HT1080 (cell line): Measurements from ENCODE around the gene ZNF641. TPM values are rescaled to one million over a fixed set of nuclear protein-coding genes. Genes with fewer than 3 reads are reported as not detected.

Source experiments
- DNase-seq: peaks from one replicate; pipeline ENCODE4 v3.0.0-alpha.2; 2015; ENCODE audit warnings: low read depth
- polyA plus RNA-seq, 2 experiments: library from polyadenylated mRNA; depleted of rRNA; stranded (reverse); fragments of >200 nt; gene quantifications; 2 replicates each; pipeline ENCODE4 v1.2.3, GENCODE V29; 2015
- total RNA-seq: library from RNA; depleted of rRNA; stranded (reverse); fragments of >200 nt; shearing (Covaris generic); gene quantifications from 2 replicates; pipeline ENCODE4 v1.2.3, GENCODE V29; 2014; rRNA removed

Gene ZNF641
- total RNA-seq = 3.9 and 5.4 TPM in 2 replicates
- 2.9 and 3.6 TPM in 2 replicates for polyA plus RNA-seq (2015; cell fraction: cytosol; rRNA removed)
- 7.5 and 8.0 TPM in 2 replicates for polyA plus RNA-seq (2015; cell fraction: nucleus; rRNA removed)

DNA sequence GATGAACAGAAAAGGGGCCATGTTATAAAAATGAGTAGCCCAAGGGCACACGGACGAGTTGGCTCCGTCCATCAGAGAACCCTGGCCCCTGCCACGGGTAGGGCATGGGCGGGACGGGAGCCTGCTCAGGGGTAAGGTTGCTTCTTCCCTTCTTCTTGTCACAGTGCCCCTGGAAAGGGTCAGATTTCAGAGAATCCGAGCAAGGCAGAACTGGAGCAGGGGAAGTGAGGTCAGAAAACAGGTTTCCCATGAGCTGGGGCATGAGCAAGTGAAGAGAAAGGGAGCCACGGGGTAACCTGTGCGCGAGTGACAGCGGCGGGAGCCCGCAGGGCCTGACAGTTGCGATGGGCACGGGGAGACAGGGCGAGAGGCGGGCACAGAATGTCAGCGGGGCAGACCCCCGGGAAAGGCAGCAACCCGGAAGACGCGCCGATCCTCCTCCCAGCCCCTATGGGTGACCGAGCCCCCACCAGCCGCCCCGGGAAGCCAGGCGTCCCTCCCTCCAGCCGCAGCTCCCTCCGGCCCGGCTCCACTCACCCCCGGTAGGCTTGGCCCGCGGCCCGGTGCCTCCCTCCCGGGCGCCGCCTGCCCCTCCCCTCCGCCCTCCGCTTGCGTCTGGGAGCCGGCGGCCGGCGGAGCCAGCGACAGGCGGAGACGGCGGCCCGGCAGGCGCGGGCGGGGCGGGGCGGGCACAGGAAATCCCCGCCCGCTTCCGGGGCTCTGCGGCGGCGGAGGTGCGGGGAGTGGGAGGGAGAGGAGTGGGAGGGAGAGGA is at the start of gene ZNF641:
Gene ZNF641, minus strand, starts transcription at position 671 of the 773 bp plus-strand sequence. CDS start 2,829 bp downstream, outside the sequence.
- peak; percentile 32 for DNase-seq

DNA sequence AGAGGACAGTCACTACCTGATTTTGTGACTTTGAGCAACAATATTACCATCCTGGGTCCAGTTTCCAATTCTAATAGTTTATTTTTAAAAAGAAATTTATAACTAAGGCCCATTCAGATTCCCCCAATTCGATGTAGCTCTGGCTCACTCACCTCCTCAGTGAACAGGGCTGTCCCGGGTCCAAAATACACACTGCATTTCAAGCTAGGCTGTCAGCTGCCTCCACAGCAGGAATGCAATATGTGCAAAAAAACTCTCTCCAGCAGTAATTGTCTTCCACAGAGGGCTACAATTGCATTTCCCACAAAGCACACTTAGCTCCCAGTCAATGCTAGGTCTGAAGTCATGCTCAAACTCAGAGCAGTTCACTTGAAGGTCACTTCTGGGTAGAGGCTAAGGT is 39.3 kb upstream of the ZNF641 start:
- DNase-seq = no peak

DNA sequence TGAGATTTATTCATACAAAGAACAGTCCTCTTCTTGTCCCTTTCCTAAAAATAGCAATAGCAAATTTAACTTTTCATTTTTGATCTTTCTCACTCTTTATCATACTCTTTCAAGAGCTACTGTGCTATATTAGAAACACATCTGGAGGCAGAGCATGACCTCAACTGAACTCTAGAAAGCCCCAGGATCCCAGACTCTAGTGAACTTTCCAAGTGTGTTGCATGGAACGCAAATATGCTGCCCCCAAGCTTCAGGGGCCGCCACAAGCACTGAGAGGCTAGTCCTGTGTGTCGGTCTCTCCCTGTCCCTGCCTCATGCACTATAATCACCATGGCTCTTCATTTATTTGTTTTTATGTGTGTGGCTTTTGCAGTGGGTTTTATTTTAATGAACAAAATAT is 38.7 kb upstream of the ZNF641 start:
- no peak for DNase-seq

DNA sequence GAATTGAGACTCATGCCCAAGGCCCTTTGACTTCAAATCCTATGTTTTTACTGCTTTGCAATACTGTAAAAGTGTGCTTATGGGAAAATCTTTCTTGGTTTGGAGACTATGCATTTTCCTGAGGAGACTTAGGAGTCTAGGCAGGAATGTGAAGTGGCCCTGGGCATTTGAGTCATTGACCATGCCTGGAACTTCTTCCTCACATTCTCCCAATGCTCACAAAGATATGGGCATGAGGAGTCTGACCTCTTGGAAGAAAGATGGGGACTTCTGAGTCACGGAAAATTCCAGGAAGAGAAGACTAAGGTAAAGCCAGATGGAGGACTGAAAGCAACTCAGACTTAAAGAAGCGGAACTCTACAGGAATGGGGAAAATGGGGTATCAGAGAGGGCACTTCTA is 38.2 kb upstream of the ZNF641 start:
- peak; percentile 31 for DNase-seq

DNA sequence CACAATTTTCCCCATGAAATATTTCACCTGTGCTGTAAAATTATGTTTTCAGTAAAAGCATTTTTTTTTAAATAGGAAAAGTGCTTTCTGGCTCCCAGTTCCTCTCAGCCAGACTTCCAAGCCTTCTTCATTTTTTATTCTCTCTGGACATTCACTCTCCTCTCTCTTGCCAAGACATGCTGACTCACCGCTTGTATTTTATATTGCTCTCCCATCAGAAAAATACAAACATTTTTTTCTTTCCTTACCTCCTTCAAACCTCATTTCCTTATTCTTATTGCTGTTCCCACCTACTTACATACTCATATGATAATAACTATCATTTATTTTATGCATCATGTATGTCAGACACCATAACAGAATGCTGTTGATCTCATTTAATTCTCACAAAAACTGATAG is 37.7 kb upstream of the ZNF641 start:
- no peak for DNase-seq

DNA sequence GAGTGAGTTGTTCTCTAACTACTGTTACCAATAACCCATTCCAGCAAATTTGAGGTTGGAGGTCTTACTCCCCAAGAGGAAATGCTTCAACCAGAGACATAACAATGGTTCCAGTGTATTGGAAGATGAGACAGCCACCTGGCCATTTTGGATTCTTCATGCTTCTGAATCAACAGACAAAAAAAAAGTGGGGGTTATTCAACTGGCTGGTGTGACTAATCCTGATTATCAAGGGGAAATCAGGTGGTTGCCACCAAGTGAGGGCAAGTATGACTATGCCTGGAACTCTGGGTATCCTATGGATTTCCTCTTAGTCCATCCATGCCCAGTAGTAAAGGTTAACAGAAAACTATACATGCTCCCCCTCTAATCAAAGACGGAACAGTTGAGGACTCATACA is 29.9 kb upstream of the ZNF641 start:
- peak; percentile 56 for DNase-seq

DNA sequence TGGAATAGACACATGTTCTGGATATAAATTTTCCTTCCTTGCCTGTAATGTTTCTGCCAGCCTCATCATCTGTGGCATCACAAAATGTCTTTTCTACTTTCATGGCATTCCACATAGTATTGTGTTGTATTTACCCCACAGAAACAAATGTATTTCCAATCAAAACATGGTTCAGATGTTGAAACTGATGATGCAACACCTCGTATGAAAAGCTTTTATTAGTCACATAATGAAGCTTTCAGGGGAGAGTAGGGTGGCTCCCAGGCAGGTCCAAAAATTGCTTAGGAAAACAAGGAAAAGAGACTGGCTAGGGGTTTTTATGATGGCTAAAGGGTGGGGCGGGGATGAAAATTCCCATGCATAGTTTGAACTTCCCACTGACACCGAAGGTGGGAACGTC is 29.1 kb upstream of the ZNF641 start:
- DNase-seq = no peak

DNA sequence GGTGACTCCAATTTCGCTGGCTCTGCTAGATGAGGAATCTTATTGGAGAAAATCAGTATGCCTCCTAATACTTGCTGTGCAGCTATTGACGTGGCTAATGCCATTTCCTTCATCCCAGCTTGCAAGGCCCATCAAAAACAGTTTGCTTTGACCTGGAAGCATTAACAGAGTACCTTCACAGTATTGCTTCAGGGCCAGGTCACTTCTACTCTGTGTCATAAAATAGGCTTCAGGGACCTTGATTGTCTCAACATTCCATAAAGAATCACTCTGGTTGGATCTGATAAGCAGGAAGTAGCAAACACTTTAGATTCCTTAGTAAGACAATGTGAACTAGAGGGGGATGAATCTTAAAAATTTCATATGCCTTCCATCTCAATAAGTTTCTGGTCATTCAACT is 26.9 kb upstream of the ZNF641 start:
- no peak for DNase-seq

DNA sequence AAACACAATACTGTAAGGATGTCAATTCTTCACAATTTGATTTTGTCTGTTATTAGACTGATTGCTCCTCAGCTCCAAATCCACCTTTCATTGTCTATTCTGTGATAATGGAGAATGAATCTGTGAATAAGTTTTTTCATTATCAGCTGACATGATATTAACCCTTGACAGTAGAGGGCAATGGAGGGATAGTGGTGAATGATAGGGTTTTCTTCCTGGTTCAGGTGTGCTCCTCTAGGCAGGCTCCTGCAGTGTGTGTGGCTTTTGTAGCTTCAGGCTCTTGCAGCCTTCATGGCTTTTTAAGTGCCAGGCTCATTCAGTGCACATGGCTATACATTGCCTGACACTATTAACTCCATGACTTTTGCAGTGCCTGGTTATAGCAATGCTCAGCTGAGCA is 23.4 kb upstream of the ZNF641 start:
- no peak for DNase-seq

DNA sequence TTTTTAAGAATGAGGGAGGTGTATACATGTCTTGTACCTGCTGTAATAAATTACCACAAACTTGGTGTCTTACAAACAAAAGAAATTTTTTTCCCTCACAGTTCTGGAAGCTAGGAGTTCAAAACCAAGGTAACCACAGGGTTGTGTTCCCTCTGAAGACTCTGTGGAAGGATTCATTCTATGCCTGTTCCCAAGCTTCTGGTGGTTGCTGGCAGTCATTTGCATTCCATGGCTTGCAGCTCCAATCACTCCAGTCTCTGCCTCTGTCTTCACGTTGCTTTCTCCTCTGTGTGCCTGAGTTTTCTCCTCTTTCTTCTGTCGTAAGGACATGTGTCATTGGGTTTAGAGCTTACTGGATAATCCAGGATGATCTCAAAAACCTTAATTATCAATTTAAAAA is 15.4 kb upstream of the ZNF641 start:
- no peak for DNase-seq

DNA sequence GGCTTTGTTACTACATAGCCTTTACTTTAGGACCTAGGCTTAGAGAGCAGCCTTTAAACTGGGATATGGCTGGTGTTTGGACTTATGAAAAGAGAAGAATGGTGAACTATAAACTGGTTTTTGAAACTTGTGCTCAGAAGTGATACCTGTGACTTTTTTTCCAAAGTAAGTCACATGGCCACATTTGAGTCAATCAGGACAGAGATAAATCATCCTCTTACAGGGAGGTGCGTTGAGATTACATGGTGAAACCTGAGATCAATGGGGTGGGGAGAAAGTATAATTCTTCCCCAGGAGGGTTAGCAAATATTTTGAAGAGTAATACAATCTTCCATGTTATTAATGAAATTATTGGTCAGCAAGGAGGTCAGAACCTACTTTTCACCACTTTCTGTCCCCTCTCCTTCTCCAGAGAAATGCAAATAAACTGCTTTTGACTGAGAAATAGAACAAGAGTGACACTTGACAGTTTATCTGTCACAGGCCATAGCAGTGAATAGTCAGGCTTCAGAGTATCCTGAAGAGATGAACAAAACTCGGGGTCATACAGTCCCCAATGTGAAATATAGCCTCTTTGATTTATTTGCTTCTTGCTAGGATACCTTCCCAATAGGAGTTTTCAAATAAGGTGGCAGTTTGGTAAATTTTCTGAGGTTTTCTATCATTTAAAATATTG is 11.1 kb upstream of the ZNF641 start:
- no peak for DNase-seq

DNA sequence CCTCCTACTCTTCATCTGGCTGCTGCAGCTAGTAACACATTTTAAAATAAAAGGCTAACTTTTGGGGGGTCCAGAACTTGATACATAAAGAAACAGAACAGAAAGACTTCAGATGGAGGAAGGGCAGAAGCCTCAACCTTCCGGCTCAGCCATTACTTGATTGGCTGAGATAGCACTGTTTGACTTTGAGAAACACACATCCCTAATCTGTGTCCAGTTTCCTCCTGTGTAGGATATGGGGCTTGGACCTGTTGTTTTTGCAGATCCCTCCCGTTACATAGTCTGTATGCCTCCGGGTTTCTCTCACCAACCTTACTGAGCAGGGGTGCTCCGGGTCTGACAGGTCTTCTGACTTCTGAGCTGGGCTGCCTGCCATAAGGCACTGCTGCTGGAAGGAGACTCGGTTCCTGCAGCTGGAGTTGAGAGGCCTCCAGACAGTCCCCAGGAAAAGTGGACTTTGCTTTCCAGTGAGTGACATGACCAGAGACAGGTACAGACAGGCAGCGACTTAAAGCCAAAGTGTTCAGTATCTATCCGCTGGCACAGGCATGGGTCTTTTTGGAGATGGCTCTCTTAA is 8.3 kb upstream of the ZNF641 start:
- no peak for DNase-seq

DNA sequence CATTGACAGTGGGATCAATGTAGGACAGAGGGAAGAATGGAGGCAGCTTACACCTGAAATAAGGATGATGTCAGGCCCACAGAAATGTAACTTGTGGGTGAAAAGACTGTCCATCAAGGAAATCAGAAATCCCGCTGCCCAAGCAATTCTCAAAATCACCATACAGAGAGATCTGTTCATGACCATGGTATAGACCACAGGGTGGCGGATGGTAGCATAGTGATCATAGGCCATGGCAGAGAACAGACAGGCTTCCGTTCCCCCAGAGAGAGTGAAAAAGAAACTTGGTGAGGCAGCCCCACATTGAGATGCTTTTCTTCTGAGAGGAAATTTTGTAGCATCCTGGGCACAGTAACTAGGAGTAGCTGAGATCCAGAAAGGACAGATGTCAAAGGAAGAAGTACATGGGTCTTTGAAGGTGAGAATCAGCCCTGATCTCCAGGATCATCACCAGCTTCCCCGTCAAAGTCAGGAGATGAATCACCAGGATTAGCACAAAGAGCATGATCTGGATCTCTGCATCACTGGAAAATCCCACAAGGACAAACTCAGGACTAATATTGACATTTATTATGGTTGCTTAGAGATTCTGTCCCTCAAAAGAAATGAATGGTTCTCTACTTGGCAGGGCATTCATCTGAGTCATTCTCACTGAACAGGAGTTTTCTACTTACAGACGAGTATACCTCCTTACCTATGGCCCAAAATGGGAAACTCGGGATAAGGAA is 5.5 kb upstream of the ZNF641 start:
- DNase-seq = peak; percentile 42

DNA sequence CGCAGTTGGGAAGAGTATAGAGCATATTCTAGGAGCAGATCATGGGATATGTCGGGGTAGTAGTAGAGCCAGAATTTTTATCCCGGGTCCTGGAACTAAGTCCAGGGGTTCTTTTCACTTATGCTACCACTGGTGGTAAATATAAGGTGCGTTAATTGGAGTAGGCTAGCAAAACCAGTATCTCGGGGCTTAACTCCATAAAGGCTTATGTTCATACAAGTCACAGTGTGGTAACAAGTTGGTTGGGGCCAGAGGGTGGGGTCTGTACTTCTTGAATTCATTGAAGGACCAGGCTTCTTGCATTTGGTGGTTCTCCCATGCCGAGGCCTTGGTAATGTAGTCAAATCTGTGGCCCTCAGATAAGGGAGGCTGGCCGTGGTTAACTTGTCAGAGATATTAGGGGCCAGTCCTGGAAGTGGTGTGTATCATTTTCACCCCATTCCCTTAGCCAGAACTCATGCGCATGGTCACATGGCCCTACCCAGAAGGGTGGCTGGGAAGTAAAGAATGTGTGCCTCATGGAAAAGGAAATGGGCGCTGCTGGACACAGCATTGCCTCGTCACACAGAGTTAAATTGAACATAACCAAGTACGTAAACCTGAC is 1.5 kb upstream of the ZNF641 start:
- DNase-seq = no peak

DNA sequence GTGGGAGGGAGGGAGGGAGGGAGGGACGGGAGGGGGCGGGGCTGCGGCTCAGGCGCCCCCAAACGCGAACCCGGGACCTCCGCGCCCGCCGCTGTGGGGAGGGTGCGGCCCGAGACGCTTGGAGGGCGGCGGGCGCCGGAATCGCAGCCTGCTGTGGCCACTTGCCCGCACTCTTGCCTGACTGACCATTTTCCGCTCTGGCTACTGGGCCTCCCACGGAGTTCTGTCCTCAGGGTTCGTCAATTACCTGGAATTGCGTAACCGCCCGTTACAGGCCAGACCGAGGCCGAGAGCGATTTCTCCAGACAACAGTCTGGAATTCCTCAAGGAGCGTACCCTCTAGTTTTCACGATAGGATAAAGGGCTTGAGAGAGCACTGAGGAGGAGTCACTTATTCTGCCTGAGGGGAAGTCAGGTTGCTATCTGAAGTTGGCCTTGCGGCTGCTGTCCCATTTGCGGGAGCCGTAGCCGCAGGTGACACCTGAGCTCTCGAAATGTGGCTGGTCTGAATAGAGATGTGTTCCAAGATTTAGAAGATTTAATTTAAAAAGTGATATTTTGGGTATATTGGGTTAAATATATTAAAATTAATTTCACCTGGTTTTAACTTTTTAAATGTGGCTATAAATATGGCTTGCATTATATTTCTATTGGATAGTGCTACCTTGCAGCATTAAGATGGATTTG is 446 bp upstream of the ZNF641 start:
- DNase-seq = peak; percentile 48

DNA sequence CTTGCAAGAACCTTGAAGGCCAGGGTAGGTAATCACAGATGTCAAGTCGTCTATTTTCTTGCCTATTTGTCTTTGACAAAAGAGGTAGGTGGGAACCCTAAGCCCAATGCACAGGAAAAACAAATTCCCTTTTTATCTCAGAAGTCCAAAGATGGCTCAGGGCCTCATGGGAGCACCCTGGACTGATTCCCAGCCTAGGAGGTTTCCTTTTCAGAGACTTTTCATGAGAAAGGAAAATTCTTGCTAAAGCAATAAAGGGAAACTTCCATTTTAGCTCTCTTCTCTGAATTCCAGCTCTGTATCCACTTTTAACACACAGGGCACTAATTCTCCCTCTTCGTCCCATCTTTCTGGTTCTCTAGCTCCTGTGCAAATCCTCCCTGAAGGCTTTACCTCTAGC is 1.2 kb downstream of the ZNF641 start:
- no peak for DNase-seq

DNA sequence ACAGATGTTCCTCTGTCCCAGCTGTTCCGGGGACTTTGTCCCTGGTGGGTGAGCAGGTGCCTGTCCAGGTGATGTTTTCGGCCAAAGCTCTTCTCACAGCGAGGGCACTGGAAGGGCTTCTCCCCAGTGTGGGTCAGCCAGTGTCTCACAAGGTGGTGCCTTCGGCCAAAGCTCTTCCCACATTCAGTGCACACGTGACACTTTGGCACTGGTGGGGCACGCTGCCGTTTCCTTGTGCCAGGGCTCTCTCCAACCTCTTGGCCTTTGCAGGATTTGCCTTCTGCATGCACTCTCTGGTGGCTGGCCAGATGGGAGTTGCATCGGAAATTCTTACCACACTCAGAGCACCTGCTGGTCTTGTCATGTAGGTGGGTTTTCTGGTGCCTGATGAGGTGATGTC is 7.7 kb downstream of the ZNF641 start:
- DNase-seq = no peak

DNA sequence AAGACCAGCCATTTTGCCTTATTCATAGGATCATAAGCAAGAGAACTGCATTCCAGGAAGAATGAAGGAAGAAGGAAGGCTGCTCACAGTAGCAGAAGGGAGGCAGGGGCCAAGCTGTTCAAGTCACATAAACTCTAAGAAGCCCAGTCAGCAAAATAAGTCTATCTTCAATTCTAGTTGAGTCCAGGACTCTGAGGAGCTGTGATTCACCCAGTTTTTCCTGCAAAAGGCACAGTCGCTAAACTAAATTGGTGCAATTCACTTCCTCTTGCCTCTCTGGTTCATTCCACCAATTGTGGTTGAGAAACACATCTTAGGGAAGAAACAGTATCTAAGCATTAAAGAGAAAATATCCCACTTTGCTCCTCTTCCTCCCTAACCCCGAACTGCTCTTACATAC is 9.8 kb downstream of the ZNF641 start:
- no peak for DNase-seq

DNA sequence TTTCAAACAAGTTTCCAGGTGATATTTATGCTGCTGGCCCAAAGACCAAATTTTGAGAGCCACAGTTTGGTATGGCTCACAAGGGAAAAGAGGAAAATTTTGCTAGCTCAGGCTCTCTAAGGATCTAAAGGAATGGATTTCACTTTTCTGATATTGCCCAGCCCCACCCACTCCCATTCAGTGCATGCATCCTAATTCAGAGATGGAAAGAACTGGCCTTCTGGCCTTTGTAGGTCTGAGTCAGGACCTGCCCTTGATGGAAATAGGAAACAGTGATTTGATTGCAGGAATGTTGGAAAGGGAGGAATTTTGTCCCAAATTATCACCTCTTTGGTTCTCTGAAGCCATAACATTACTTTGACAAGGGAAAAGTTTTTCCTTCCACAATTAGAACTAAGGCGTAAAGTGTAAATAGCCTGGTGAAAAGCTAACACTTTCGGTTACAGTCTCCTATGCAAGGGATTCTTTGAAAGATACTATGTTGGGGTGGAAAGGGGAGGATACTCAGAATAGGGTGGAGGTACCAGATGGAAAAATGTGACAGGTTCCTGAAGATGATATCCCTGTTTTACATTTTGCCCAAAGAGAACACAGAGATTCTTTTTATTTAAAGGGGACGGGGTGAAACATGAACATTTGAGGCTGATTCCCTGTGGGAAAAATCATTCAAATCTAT is 11.1 kb downstream of the ZNF641 start:
- no peak for DNase-seq

DNA sequence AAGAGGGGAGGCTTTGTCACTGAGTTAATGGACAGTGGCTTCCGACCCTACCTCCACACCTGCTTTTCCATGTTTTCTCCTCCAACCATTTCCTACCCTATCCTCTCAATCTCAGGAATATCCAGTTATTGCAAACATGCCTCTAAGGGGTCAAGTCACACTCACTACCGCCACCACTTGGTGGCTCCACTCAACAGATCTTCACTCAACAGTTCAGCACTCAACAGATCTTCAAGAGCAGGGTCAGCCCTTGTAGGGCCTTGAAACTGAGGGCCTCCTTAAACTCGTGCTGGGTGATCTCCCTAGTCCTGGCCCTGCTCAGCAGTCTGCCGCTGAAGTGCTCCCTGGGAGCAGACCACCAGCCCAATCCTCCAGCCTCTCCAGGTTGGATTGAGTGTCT is 14.2 kb downstream of the ZNF641 start:
- no peak for DNase-seq
